BE2C (cell line): Measurements from ENCODE around the gene CD40.

Experiments used
- DNase-seq: peaks from one replicate; pipeline ENCODE4 v3.0.0-alpha.2; 2020
- H3K27me3 ChIP-seq: fragments of 250-450 bp; sonication (Bioruptor Pico); 2 replicates; pipeline ENCODE4 v1.5.1; 2020; ENCODE audit warnings: mild to moderate bottlenecking
- H3K36me3 ChIP-seq: fragments of 250-450 bp; sonication (Bioruptor Pico); 2 replicates; pipeline ENCODE4 v1.5.1; 2020; ENCODE audit warnings: mild to moderate bottlenecking
- H3K4me1 ChIP-seq: fragments of 250-450 bp; sonication (Bioruptor Pico); 2 replicates; pipeline ENCODE4 v1.5.1; 2020
- H3K4me3 ChIP-seq: 2 replicates; pipeline ENCODE4 v1.5.1; 2011; ENCODE audit warnings: low read depth, low read length
- H3K9me3 ChIP-seq: fragments of 250-450 bp; sonication (Bioruptor Pico); 2 replicates; pipeline ENCODE4 v1.5.1; 2020
- TF ChIP-seq, protein P1 (sequence below): IDR thresholded peaks from 2 replicates; pipeline ENCODE4 v1.5.1; 2012; ENCODE audit warnings: mild to moderate bottlenecking, low read depth, low read length

The CD40 gene

DNA sequence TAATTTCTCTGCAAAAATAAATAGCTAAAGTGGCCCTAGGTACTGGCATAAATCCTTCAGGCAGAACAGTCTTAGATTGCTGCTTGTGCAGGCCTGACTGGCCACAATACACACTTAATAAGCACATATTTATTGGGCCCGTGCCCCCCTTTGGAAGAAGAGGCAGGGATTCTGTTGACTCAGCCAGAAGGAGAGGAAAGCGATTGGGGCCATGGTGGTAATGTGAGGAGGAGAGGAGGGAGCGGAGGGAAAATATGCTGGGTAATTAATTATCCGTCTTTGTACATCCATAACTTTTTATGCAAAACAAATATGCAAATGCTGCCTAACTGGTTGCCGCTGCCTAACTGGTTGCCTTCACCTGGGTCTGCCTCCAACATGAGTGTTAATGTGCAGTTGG is 36.2 kb downstream of the CD40 start:
- no peak overlapping the region for H3K4me3 ChIP-seq
- H3K27me3 ChIP-seq = no peaks in the 10 kb centered on the region
- peaks cover 43% of the 10 kb centered on the region for H3K4me1 ChIP-seq
- no peaks in the 10 kb centered on the region for H3K36me3 ChIP-seq
- no peak for DNase-seq
- TF ChIP-seq, protein P1, sequence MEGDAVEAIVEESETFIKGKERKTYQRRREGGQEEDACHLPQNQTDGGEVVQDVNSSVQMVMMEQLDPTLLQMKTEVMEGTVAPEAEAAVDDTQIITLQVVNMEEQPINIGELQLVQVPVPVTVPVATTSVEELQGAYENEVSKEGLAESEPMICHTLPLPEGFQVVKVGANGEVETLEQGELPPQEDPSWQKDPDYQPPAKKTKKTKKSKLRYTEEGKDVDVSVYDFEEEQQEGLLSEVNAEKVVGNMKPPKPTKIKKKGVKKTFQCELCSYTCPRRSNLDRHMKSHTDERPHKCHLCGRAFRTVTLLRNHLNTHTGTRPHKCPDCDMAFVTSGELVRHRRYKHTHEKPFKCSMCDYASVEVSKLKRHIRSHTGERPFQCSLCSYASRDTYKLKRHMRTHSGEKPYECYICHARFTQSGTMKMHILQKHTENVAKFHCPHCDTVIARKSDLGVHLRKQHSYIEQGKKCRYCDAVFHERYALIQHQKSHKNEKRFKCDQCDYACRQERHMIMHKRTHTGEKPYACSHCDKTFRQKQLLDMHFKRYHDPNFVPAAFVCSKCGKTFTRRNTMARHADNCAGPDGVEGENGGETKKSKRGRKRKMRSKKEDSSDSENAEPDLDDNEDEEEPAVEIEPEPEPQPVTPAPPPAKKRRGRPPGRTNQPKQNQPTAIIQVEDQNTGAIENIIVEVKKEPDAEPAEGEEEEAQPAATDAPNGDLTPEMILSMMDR = no peak
- no peaks in the 10 kb centered on the region for H3K9me3 ChIP-seq

DNA sequence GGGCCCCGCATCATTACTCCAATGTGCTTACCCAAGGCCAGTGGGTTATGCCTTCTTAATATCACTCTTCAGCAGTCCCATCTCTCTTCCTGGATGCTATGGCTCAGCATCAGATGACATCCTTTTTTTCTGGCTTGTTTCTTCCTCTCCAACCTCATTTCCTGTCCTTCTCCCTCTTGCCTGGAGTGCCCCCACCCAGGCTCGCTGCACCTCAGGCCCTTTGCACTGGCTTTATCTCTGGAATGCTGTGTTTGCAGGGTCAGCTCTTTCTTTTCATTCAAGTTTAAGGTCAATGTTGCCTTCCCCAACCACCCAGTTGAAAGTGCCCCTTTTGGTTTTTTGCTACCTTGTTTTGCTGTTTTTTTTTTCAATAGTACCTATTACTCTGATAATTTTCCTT is 36.7 kb downstream of the CD40 start:
- no peaks in the 10 kb centered on the region for H3K27me3 ChIP-seq
- peaks cover 45% of the 10 kb centered on the region for H3K4me1 ChIP-seq

DNA sequence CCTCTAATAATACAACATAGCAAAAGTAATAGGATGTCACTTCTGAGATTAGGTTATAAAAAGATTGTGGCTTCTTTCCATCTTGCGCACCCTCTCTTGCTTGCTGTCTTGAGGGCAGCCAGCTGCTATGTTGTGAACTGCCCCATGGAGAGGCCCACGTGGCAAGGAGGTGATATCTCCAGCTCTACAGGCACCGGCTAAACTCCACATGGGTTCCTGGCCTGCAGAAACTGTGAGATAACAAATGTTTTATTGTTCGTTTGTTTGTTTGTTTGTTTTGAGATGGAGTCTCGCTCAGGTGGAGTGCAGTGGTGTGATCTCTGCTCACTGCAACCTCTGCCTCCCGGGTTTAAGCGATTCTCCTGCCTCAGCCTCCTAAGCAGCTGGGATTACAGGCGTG is 38.0 kb downstream of the CD40 start:
- Histone ChIP-seq H3K27me3 (no peaks in the 10 kb centered on the region), H3K36me3 (no peaks in the 10 kb centered on the region), H3K4me3 (no peak overlapping the region), H3K4me1 (peaks cover 46% of the 10 kb centered on the region), H3K9me3 (no peaks in the 10 kb centered on the region)
- DNase-seq = no peak
- TF ChIP-seq, protein P1 = no peak

More for the DNA sequence above, 36.7 kb downstream of the CD40 start:
- no peaks in the 10 kb centered on the region for H3K36me3 ChIP-seq
- H3K4me3 ChIP-seq = no peak overlapping the region
- no peaks in the 10 kb centered on the region for H3K9me3 ChIP-seq
- no peak for DNase-seq
- TF ChIP-seq, protein P1 = no peak

DNA sequence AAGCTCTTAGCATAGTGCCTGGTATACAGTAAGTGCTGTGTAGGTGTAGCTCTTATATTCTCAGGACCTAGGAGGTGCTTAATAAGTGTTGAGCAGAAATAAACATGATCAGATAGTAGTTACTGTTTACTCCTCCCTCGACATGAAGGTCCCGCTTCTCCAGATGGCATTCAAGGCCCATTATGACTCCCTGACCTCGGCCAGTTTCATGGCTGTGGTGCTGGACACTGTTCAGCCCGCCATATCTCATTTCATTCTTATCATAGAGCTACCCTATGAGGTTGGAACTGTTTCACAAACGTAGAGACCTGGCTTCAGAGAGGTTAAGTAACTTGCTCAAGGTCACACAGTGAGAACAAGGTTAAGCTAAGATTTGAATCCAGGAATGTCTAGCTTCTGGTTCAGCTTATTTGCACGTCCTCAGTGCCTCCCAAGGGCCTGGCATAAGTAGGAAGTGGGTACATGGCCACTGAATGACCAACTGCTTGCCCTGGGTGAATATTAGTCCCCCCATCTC is 39.0 kb downstream of the CD40 start:
- H3K9me3 ChIP-seq = no peaks in the 10 kb centered on the region
- TF ChIP-seq, protein P1 = no peak
- no peak for DNase-seq
- no peaks in the 10 kb centered on the region for H3K27me3 ChIP-seq
- H3K4me1 ChIP-seq = peaks cover 43% of the 10 kb centered on the region
- H3K4me3 ChIP-seq = no peak overlapping the region
- H3K36me3 ChIP-seq = no peaks in the 10 kb centered on the region

DNA sequence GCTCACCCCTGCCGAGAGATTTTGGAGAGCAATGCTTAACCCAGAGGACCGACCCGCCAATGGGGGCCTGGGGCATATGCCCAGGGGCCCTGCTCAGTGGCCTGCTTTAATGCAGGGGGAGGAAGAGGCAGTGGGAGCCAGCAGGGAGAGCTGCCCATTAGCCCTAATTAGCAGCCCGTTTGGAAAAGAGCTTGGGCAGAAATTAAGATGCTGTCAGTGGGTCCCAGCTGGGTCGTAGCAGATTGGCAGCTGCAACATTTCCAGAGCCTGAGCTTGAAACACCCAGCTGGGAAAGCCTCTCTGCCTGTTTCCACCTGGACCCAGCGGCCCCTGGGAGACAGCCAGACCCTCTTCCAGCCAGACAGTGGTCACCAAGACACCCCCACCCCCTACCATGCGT is 39.5 kb downstream of the CD40 start:
- H3K27me3 ChIP-seq = no peaks in the 10 kb centered on the region
- TF ChIP-seq, protein P1 = no peak
- no peak overlapping the region for H3K4me3 ChIP-seq
- no peaks in the 10 kb centered on the region for H3K36me3 ChIP-seq
- DNase-seq = peak; percentile 63
- H3K9me3 ChIP-seq = no peaks in the 10 kb centered on the region
- peaks cover 43% of the 10 kb centered on the region for H3K4me1 ChIP-seq

DNA sequence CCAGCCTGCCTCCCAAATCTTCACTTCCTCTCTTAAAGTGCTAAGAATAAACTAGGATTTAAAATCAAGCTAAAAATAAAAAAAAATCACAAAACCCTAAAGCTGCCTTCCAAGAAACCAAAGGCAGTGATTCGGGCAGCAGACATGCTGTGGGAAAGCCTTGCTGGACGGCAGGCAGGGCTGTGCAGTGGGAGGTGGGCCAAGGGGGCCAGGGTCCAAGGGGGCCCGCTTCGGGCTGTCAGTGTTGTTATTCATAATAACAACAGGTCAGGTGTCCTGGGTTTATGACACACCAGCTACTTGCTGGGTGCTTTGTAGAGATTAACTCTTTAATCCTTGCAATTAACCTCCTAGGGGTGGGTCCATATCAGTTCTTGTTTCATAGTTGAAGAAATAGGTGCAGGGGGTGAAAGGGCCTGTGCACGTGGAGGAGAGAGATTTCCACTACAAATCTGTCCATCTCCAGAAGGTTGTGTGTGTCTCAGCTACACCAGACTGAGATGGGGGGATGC is 40.4 kb downstream of the CD40 start:
- H3K4me1 ChIP-seq = peaks cover 43% of the 10 kb centered on the region
- H3K36me3 ChIP-seq = no peaks in the 10 kb centered on the region
- no peaks in the 10 kb centered on the region for H3K9me3 ChIP-seq
- H3K4me3 ChIP-seq = no peak overlapping the region
- no peak for DNase-seq
- TF ChIP-seq, protein P1 = no peak
- H3K27me3 ChIP-seq = no peaks in the 10 kb centered on the region
